ENCODE results near the gene ENDOV.

DNA sequence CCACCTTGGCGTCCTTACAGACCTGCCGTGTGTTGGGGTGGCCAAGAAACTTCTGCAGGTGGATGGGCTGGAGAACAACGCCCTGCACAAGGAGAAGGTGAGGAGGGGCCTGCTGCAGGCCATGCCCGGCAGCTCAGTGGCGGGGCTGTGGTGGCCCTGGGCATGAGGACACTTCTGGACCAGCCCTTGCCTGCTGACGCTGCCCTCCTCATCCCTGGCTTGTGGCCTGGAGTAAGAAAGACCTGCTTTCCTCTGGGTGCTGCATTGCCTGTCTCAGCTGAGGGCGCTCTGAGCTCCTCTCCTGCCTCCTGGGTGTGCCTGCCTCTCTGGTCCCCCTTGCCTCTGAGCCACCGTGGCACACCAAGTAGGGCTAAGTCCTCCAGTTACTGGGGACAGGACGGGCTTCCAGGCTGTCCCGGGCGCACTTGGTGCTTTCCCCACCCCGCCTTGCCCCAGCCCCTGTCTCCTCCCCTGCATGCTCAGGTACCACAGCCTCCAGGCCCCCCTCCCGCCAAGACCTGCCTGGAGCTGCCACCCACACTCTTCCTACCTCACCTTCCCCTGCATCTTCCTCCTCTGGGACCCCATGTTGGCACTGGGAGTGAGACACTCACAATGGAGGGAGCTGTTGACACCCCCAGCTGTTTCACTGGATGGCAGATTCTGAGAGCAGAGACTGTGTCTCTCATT lies 8.7 kb downstream of the ENDOV start:
- no peak for TF ChIP-seq POLR2AphosphoS5 (IDR thresholded peaks at IDR 0.05; ENCODE audit: borderline replicate concordance, low read depth, low read length)
- TF ChIP-seq EZH2 (IDR thresholded peaks at IDR 0.05): no peak
- TF ChIP-seq FOXP2 (optimal IDR thresholded peaks at IDR 0.05; ENCODE audit: control extremely low read depth, extremely low read length, insufficient read depth): no peak

All from SK-N-MC (cell line).